ENCODE measurements around the gene VPS54. TPM values are rescaled to one million over a fixed set of nuclear protein-coding genes. Genes with fewer than 3 reads are reported as not detected.
A peak's percentile ranks its signal among the peaks of the same experiment; 100 is the strongest.

VPS54 gene
- total RNA-seq, 1 donor from 2014 or later: 15.0 TPM

DNA sequence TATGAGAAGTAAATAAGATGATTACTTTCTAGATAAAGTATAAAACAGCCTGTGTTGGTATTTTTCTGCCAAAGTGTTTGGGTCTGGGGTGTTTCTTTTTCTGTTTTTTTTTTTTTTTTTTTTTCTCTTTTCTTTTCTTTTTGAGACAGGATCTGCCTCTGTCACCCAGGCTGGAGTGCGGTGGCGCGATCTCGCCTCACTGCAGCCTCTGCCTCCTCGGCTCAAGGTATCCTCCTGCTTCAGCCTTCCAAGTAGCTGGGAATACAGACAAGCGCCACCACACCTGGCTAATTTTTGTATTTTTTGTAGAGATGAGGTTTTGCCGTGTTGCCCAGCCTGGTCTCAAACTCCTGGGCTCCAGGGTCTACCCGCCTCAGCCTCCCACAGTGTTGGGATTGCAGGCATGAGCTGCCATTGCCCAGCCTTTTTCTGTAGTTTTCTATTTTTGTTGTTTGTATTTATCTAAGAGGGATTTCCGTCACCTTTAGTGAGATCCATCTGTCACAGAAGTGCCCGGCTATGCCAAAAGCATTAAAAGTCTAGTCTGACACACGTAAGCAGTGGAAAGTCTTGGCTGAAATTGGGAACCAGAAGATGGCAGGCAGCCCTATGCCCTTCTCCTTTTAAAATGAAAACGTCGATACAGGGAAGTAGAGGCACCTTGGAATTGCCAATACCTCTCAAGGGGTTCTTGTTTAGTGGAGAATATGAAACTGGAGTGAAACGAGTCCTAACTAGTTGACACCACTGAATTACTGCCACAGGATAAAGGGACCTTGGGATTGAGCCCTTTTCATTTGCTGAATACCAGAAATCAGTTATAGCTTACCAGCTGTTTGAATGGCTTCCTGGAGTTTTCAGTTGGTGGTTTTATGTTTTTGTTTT is 163.6 kb downstream of the VPS54 start:
- Mint-ChIP-seq H3K4me1 (ENCODE audit: low read depth) (peaks cover 42% of the 10 kb centered on the region), H3K4me3 (ENCODE audit: unreplicated experiment) (no peak overlapping the region), H3K27me3 (ENCODE audit: low read depth) (no peaks in the 10 kb centered on the region), H3K9me3 (ENCODE audit: low read depth) (no peaks in the 10 kb centered on the region), H3K27ac (ENCODE audit: unreplicated experiment) (no peak overlapping the region), H3K36me3 (ENCODE audit: low read depth) (peaks cover 14% of the 10 kb centered on the region)
- TF ChIP-seq, protein P1, sequence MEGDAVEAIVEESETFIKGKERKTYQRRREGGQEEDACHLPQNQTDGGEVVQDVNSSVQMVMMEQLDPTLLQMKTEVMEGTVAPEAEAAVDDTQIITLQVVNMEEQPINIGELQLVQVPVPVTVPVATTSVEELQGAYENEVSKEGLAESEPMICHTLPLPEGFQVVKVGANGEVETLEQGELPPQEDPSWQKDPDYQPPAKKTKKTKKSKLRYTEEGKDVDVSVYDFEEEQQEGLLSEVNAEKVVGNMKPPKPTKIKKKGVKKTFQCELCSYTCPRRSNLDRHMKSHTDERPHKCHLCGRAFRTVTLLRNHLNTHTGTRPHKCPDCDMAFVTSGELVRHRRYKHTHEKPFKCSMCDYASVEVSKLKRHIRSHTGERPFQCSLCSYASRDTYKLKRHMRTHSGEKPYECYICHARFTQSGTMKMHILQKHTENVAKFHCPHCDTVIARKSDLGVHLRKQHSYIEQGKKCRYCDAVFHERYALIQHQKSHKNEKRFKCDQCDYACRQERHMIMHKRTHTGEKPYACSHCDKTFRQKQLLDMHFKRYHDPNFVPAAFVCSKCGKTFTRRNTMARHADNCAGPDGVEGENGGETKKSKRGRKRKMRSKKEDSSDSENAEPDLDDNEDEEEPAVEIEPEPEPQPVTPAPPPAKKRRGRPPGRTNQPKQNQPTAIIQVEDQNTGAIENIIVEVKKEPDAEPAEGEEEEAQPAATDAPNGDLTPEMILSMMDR (IDR thresholded peaks at IDR 0.05): no peak
- DNase-seq (ENCODE audit: low spot score): no peak

- Mint-ChIP-seq H3K36me3 (ENCODE audit: low read depth) (peaks cover 6% of the 10 kb centered on the region), H3K27me3 (ENCODE audit: low read depth) (no peaks in the 10 kb centered on the region)
Measured at GRCh38 chr2:63853527-63854310, 165.5 kb downstream of the VPS54 start.

DNA sequence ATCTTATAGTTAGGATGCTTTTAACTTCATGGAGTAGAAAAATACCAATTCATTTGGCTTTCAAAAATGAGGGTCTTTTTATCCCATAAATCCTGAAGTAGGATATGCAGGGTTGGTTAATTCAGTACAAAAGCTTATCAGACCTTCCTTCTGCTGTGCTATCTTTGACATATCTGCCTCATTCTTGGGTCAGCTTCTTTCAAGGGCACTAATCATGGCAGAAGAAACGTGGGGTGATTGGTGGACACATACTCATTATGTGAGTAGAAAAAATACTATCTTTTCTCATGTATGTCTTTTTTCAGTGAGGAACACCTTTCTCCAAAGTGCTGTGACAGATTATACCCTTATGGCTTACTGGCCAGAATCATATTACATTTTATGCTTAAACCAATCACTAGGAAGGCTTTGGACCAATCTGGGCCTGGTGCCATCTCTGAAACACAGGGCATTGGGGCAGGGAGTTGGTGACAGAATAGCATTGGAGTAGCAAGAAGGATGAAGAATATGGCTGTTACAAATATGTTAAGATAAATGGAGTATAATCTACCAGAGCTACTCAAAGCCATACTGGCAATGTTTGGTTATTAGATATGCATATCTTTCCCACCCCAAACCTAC is 167.4 kb downstream of the VPS54 start:
- TF ChIP-seq, protein P1 (IDR thresholded peaks at IDR 0.05): no peak
- Mint-ChIP-seq H3K27ac (ENCODE audit: unreplicated experiment) (no peak overlapping the region), H3K4me1 (ENCODE audit: low read depth) (peaks cover 76% of the 10 kb centered on the region)

More at GRCh38 chr2:63853527-63854310, 165.5 kb downstream of the VPS54 start:
- TF ChIP-seq, protein P1 (IDR thresholded peaks at IDR 0.05): no peak
- Mint-ChIP-seq H3K4me1 (ENCODE audit: low read depth) (peaks cover 59% of the 10 kb centered on the region), H3K4me3 (ENCODE audit: unreplicated experiment) (no peak overlapping the region), H3K27ac (ENCODE audit: unreplicated experiment) (peak overlapping the region; percentile 13), H3K9me3 (ENCODE audit: low read depth) (no peaks in the 10 kb centered on the region)
- no peak for DNase-seq (ENCODE audit: low spot score)

GRCh38 chr2:63850649-63851048 is 168.6 kb downstream of the VPS54 start:
- no peaks in the 10 kb centered on the region for H3K27me3 Mint-ChIP-seq (ENCODE audit: low read depth)
- no peaks in the 10 kb centered on the region for H3K9me3 Mint-ChIP-seq (ENCODE audit: low read depth)
- no peak for DNase-seq (ENCODE audit: low spot score)
- H3K27ac Mint-ChIP-seq (ENCODE audit: unreplicated experiment): no peak overlapping the region
- H3K4me1 Mint-ChIP-seq (ENCODE audit: low read depth): peaks cover 87% of the 10 kb centered on the region
- TF ChIP-seq, protein P1 (IDR thresholded peaks at IDR 0.05): no peak
- no peaks in the 10 kb centered on the region for H3K36me3 Mint-ChIP-seq (ENCODE audit: low read depth)
- no peak overlapping the region for H3K4me3 Mint-ChIP-seq (ENCODE audit: unreplicated experiment)

More for the DNA sequence above, 167.4 kb downstream of the VPS54 start:
- Mint-ChIP-seq H3K36me3 (ENCODE audit: low read depth) (peaks cover 1% of the 10 kb centered on the region), H3K9me3 (ENCODE audit: low read depth) (no peaks in the 10 kb centered on the region), H3K4me3 (ENCODE audit: unreplicated experiment) (no peak overlapping the region), H3K27me3 (ENCODE audit: low read depth) (no peaks in the 10 kb centered on the region)
- DNase-seq (ENCODE audit: low spot score): no peak

DNA sequence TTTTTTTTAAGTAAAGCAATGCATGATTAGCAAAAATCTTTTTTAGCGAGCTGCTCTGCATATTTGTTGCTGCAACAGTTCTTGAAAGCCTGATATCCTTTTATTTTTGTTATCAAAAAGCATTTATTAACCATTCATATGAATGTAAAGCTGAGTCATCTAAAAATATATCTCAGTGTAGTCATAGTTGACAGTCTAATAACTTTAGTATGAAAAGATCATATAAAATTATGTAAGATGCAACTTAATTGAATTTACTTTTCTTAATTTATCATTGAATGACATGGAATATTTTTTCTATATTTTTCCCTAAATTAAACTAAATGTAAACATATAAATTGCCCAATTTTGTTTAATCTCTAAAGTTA is 169.0 kb downstream of the VPS54 start:
- no peaks in the 10 kb centered on the region for H3K36me3 Mint-ChIP-seq (ENCODE audit: low read depth)
- H3K9me3 Mint-ChIP-seq (ENCODE audit: low read depth): no peaks in the 10 kb centered on the region
- TF ChIP-seq, protein P1 (IDR thresholded peaks at IDR 0.05): no peak
- peak overlapping the region; percentile 92 for H3K27ac Mint-ChIP-seq (ENCODE audit: unreplicated experiment)
- H3K4me1 Mint-ChIP-seq (ENCODE audit: low read depth): peaks cover 92% of the 10 kb centered on the region
- peak overlapping the region; percentile 38 for H3K4me3 Mint-ChIP-seq (ENCODE audit: unreplicated experiment)
- no peaks in the 10 kb centered on the region for H3K27me3 Mint-ChIP-seq (ENCODE audit: low read depth)
- no peak for DNase-seq (ENCODE audit: low spot score)
